Medulla oblongata (tissue), 1 donor: ENCODE data around the gene RNF181.
A peak's percentile ranks its signal among the peaks of the same experiment; 100 is the strongest.
"Not testable (repeated sequence)": the region's sequence is repeated elsewhere in the genome, so short reads cannot be mapped to it uniquely, and the experiment has no call there.

Experiments used
- DNase-seq: peaks from one replicate; pipeline ENCODE4 v3.0.0-alpha.2; 2015; ENCODE audit errors: extremely low spot score

RNF181 gene, protein sequence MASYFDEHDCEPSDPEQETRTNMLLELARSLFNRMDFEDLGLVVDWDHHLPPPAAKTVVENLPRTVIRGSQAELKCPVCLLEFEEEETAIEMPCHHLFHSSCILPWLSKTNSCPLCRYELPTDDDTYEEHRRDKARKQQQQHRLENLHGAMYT

DNA sequence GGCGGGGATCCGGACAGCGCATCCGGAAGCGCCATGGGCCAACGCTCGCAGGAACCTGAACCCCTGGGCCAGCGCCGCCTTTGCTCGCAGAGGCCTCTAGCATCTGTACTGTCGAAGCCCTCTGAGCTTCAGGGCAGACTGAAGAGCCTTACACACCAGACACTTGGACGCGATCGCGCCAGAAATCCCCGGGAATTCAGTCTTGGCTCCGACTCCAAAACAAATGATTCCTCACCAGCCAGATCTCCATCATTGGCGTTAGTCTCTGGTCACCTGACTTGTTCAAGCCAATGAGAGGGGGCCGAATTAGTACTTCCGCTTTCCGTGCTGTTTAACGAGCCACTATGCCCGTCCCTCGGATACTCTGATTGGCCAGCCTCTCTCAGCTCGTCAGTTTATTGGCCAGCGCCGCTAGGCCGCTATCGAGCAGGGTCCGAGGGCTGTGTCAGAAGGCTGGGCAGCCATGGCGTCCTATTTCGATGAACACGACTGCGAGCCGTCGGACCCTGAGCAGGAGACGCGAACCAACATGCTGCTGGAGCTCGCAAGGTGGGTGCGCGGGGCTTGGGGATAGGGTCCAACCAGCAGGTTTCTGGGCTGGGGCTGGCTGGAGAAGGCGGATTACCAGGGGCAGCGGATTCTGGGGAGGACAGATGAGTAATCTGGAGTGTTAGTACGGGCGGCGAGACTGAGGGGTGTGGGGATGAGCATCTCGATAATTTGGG lies at the start of gene RNF181:
TSS of gene RNF181 (plus strand) at position 445 of the 725 bp plus-strand sequence. CDS start at position 464, 19 bp downstream.
- peak; percentile 100 for DNase-seq

DNA sequence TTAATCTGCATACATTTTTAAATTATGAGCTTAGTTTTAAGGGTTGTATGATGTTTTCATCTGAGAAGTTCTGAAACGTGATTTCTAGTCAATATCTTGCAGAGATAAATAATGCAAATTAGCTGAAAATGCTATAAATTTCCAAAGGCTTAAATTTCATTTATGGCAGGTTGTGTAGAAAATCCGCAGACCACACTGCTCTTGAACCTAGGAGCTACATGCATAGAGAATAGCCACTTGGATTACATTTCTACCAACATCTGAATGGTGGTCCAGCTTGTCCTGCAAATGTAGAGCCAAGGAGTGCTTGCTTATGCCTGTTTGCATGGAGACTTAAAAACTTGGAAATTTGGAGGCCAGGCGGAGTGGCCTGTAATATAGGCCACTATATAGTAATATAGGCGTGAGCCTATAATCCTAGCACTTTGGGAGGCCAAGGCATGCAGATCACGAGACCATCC lies 49.7 kb upstream of the RNF181 start:
- DNase-seq: no peak

DNA sequence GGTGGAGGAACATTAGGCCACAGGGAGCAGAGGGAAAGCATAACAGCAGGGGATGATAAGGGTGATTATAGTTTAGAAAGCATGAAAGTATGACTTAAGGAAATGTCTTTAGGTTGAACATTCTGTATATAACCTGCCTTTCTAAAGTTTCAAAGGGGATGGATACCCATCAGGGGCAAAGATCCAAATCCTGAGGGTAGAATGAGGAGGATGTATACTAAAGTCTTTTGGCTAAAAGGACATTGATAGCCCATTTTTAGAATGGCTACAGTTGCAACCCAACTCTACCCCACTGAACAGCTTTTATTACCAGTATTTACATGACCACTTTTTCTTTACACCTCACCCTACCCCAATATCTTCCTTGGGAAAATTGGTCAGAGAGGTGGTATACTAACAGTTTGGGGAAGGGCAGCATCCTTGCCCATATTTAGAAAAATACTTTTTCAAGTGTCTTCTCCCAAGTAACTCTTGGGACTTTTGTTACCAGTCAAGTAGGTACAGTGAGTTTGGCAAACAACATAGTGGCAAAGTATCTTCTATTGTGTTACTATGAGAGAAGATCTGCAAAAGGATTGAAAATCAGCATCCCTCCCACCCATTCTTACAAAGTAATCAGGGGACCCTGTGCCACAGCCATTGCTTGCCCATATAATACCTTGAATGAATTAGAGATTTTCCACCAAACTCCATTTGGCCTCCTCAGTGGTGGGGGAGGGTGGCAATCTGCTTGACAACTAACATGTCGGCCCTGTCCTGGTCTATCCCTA lies 48.3 kb upstream of the RNF181 start:
- DNase-seq: no peak

DNA sequence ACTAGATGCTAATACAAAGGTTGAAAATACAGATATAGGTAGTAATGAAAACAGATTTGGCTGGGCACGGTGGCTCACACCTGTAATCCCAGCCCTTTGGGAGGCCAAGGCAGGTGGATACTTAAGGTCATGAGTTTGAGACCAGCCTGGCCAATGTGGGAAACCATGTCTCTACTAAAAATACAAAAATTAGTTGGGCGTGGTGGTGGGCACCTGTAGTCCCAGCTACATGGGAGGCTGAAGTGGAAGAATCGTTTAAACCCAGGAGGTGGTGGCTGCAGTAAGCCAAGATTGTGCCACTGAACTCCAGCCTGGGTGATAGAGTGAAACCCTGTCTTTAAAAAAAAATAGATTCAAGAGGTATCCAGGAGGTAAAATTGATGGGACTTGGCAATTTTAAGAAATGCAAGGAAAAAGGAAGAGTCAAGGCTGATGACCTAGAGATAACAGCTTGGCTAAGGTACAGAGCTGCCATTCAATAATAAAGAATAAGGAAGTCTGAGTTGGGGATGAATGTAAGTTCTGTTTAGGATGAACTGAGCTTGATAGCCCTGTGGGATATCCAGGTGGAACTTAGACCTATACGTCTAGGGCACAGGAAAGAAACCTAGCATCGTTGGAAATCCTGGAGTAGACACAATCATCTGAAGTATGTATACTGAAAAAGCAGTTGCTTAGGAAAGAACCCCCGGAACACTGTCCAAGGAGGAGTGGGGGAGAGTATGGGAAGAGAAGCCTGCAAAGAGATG lies 47.5 kb upstream of the RNF181 start:
- no peak for DNase-seq

DNA sequence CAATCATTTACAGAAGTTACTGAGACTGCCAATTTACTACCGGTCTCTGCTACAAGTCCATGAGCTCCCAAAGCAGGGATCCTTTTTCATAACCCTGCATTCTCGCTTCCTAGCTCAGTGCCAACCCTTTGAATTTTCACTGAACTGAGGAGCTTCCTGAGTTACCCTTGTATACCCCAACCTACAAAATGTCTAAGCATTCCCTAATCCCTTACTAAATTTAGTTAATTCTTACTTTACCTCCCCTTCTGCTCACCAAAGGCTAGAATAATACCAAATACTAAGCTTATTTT lies 47.0 kb upstream of the RNF181 start:
- DNase-seq: no peak

DNA sequence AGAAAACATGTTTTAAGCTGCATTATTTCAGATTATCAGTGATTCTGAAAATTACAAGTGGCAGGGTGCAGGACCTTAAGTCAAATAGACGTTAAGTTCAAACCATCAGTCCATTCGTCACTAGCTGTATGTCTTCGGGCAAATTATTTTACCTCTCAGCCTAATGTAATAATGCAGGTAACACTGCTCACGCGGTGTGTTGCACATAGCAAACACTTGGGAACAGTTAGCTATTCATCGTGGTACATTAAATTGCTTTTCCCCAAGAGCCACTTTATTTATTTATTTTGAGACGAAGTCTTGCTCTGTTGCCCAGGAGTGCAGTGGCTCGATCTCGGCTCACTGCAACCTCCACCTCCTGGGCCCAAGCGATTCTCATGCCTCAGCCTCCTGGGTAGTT lies 46.5 kb upstream of the RNF181 start:
- no peak for DNase-seq

DNA sequence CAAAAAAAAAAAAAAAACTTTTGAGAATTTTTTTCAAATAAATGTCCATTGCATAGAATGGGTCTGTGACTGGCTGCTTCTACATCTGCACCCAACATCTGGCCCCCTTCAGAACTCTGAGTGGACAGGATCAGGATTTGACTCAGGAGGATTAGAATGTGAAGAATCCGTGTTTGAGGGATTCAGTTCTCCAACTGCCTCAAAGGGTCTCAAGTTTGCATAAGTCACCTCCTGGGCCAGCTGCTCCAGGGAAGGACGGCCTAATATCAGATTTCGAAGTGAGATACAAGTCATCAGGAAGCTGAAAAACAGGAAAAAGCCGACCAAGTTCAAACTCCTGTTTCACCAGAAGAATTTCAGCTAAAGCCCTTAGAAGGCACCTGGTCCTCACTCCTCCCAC lies 45.7 kb upstream of the RNF181 start:
- DNase-seq: no peak

DNA sequence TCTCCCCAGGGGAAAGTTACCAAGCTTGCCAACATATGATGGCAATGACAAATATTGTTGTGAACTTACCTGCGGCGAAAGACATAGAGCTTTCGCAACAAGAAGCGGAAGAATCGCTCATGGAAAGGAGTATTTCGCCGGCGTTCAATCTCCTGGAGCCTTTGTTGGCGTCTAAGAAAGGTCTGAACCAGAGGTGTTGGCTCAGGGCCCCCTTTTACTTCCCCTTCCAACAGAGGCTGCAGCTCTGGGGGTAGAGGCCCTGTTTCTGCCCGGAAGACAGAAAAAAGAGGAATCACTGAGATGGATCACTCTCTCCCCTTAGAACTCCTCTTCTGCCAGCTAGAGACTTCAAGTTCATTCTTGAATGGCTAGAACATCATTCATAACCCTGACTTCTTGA lies 45.1 kb upstream of the RNF181 start:
- peak; percentile 74 for DNase-seq

DNA sequence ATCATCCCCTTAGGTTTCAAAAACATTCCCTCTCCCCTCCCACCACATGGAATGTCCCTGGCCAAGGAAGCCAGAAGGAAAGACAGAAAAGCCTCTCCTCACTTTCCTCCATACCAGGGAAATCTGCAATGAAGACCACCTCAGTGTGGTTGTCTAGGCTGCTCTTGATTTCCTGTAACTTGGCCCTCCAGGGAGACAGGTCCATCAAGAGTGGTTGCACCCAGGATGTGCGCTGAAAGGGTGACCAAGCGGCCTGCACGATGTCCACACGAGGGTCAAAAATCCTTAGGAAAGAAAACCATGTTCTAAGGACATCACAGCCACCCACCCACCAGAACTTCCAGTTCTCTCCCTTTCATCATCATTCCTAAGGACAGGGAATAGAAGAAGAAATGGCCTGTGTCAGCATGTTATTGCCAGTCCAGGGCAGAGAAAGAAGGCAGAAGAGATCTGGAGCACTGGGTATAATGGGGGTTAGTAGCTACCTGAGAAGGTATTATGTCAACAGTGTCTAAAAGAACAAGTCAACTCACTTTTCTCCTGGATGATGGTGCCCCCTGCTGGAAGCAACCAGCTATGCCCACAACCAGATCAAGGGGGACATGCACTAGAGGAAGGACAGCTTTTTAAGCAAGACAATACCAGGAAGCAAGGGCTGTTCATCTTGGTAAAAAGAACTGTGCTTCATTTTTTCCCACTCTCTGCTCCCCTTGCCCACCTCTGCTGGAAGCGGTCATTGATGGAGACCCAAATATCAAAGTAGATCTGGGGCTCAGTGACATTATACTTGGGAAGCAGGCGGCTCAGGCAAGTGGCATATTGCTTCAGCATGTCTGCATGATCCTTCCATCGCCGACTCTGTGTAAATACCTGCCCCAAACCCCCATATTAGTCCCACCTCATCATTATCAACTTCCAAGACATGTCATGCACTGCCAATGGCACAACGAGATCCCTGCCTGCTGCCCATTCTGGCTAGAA lies 43.6 kb upstream of the RNF181 start:
- DNase-seq: peak; percentile 94

DNA sequence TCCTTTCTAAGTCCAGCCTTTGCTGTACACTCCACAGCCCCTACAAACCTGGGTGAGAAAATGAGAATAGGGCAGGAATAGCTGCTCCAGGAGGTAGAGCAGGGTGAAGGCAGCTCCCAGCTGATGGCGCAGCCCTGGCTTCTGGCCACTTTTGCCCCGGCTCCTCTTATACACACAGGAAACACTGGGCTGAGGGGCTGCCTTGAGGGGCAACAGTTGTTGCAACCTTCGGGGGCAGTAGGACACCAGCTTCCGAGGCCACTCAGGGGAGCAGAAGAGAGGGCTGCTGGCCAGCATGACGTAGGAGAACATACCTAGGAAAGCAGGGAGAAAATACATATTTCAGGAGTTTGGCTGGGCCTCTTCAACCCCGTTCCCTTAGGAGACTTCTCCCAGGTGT lies 42.4 kb upstream of the RNF181 start:
- DNase-seq: no peak

DNA sequence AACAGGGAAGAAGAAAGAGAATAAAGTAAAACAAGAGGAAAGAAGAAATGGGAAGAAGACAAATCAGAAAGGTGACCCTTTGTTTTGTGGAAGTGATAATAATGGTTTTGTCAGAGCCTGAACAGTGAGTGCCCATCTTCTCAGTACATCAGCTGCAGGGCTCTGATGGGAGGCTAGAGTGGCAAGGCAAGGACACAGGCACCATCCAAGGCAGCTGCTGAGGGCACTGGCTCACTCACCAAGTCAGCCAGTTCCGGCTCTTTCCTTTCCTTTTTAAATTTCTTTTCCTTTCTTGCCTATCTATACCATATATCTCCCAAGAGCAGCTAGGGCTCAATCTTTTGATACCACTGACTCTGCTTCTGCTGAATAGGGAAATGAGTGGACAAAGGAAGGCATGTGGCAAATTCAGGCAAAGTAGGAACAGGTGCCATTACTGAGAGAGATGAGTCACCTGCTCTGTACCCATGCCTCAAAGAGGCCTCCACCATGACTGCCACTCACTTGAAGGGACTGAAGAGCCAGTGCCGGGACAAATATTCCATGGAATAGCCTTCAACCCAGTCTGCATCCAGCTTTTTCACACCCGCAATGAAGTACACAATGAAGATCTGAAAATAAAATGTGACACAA lies 40.4 kb upstream of the RNF181 start:
- no peak for DNase-seq

DNA sequence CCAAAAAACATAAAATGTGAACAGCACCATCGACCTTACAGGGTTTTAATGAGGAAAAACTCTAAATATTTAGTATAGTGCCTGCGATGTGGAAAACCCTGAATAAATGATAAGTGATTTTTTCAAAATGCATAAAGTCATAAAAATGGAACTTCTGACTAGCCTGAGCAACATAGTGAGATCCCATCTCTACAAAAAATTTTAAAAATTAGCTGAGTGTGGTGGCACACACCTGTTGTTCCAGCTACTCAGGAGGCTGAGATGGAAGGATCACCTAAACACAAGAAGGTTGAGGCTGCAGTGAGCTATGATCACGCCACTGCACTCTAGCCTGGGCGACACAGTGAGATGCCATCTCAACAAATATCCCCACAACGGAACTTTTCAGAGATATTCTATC lies 38.4 kb upstream of the RNF181 start:
- DNase-seq: no peak

DNA sequence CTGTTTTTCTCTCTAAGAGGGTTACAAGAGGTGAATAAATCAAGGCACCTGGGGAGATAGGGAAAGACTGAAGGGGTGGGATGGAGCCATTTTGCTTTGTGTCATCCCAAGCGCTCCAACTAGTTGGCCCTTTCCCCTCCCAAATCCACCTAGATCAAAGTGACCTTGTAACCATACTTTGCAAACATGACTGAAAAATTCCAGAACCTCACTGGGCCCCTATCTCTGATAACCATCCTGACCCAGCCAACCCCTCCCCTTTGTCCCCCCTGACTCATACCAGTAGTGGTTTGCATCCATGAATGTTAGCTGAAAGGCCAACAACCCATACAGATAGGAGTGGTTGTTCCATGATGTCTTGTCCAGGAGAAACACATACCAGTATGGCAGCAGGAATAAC lies 37.4 kb upstream of the RNF181 start:
- no peak for DNase-seq

DNA sequence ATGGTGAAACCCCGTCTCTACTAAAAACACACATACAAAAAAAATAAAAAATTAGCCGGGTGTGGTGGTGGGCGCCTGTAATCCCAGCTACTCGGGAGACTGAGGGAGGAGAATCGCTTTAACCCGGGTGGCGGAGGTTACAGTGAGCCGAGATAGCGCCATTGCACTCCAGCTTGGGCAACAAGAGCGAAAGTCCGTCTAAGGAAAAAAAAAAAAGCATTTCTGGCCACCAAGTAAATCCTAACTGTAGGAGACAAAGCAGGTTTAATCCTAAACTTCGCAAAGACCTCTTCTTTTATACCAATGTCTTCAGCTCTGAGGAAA lies 35.2 kb upstream of the RNF181 start:
- not testable (repeated sequence) for DNase-seq

DNA sequence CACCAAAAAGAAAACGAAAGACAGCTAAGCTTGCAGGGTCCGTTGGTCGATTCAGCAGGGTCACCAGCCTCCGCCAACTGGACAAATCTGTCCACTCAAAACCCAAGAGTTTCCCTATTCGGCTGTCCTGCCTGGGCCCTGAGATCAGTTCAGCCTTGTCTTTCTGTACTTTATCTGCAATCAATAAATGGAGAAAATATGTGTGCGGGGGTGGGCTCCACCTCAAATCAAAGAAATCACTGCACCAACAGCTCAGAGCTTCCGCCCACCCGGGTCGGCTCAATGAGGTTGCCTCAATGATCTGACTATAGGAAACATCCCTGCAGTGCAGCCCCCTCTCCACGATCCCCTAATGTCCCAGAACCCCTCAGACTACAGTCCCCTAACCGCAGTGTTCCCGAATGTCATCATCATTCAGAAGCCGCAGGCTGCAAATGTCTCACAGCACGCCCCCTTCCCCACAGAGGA lies 34.7 kb upstream of the RNF181 start:
- DNase-seq: no peak

DNA sequence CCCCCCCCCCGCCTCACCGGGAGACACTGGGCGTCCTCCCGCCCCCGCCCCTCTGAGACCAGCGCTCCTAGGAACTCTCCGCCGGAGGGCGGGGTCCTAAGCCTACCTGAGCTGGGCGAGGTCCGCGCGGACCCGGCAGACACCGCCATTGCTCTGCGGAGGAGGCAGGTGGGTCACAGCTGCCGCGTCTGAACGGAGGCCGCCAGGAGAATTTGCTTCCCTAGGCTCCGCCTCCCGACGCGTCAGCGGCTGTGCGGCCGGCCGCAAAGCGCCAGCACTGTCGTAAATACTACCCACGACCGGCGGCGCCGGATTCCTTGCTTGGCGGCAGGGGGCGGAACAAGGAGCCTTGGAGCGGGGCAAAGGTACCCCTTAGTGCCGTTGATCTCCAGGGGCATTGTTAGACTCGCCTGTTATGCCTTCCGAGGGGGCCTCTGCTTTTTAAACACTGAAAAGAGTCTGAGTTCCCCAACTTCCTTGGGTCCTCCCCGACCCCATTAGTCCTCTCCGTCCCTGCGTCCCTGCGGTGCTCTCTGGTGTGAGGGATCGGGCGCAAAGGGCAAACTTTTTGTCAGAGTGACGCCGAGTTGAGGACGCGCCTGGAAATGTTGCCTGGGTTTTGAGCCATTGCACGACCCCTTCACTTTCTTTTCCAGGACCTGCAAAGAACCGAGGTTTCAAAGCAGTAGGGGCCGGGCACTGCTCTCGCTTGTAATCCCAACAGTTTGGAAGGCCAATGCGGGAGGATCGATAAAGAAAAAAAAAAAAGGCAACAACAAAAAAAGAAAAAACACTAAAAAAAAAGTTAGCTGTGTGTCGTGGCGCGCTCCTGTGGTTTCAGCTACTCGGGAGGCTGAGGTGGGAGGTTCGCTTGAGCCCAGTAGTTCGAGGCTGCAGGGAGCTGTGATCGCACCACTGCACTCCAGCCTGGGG lies 34.0 kb upstream of the RNF181 start, which contains the start of gene GGCX:
TSS of gene GGCX (minus strand) at position 214 of the 933 bp plus-strand sequence. CDS start at position 149, 65 bp downstream.
- DNase-seq: peak; percentile 97

DNA sequence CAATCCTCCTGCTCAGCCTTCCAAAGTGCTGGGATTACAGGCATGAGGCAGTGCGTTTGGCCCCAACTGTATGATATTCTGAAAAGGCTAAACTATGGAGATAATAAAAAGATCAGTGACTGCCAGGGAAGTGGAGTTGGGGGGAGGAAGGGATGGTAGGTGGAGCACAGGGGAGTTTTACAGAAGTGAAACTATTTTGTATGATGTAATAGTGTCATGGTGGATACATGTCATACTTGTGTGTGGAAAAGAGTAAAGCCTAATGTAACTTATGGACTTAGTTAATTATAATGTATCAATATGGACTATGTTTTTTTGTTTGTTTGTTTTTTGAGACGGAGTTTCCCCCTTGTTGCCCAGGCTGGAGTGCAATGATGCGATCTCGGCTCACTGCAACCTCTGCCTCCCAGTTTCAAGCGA lies 31.4 kb upstream of the RNF181 start:
- peak; percentile 37 for DNase-seq

DNA sequence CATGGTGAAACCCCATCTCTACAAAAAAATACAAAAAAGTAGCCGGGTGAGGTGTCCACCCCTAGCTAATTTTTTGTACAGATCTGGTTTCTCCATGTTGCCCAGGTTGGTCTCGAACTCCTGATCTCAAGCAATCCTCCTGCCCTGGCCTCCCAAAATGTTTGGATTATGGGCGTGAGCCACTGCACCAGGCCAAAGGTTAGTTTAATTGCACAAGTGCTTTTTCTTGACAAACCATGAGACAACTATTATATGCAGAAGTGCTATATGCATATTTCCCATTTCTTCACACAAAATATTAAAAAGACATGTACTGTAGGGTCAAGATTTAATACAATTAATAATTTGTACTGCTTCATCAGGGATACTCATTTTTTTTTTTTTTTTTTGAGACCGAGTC lies 29.3 kb upstream of the RNF181 start:
- DNase-seq: no peak

DNA sequence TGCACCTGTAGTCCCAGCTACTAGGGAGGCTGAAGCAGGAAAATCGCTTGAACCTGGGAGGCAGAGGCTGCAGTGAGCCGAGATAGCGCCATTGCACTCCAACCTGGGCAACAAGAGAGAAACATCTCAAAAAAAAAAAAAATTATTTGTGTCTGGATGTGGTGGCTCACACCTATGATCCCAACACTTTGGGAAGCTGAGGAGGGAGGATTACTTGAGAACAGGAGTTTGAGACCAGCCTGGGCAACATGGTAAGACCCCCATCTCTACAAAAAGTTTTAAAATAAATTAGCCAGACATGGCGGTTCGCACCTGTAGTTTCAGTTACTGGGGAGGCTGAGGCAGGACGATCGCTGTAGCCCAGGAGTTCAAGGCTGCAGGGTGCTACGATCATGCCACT lies 19.8 kb upstream of the RNF181 start:
- DNase-seq: no peak

DNA sequence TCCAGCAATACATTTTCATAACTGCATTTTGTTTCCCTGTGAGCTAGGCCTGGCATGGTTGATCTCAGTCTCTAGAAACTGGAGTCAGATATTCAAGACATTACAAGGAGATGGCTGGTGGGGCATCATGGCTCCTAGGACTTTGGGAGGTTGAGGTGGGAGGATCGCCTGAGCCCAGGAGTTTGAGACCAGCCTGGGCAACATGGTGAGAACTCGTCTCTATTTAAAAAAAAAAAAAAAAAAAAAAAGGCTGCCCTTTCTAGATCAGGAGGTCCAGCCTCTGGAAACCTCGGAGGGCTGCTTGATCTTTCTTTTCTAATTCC lies 18.5 kb upstream of the RNF181 start:
- no peak for DNase-seq
